HEK293 (cell line): Measurements from ENCODE around the gene C19orf33.

Experiments used
- BCL11A ChIP-seq: fragments of 450-650 bp; formaldehyde crosslinking; IDR thresholded peaks from 2 replicates; pipeline ENCODE4 v1.5.1; 2016; ENCODE audit warnings: low read depth, missing biosample characterization, missing genetic modification characterization
- BCL11B ChIP-seq: fragments of 450-650 bp; formaldehyde crosslinking; IDR thresholded peaks from 2 replicates; pipeline ENCODE4 v1.5.1; 2016; ENCODE audit warnings: low read depth, missing biosample characterization, missing genetic modification characterization
- EGR2 ChIP-seq: fragments of 450-650 bp; formaldehyde crosslinking; IDR thresholded peaks from 2 replicates; pipeline ENCODE4 v1.5.1; 2016; ENCODE audit warnings: low read depth, missing biosample characterization, missing genetic modification characterization
- GLI2 ChIP-seq: fragments of 450-650 bp; formaldehyde crosslinking; IDR thresholded peaks from 2 replicates; pipeline ENCODE4; 2017; ENCODE audit warnings: missing biosample characterization, missing genetic modification characterization, low read depth, borderline replicate concordance
- GLI4 ChIP-seq: fragments of 450-650 bp; formaldehyde crosslinking; IDR thresholded peaks from 2 replicates; pipeline ENCODE4 v1.5.1; 2016; ENCODE audit warnings: missing biosample characterization, missing genetic modification characterization
- OSR2 ChIP-seq: fragments of 450-650 bp; formaldehyde crosslinking; IDR thresholded peaks from 2 replicates; pipeline ENCODE4 v1.5.1; 2016; ENCODE audit warnings: missing biosample characterization, missing genetic modification characterization
- RBAK ChIP-seq: fragments of 450-650 bp; formaldehyde crosslinking; IDR thresholded peaks from 2 replicates; pipeline ENCODE4 v1.5.1; 2016; ENCODE audit warnings: missing biosample characterization, missing genetic modification characterization
- REPIN1 ChIP-seq: fragments of 450-650 bp; formaldehyde crosslinking; IDR thresholded peaks from 2 replicates; pipeline ENCODE4 v1.5.1; 2017; ENCODE audit warnings: missing biosample characterization, missing genetic modification characterization, low read depth
- ZBTB8A ChIP-seq: fragments of 450-650 bp; formaldehyde crosslinking; IDR thresholded peaks from 2 replicates; pipeline ENCODE4 v1.5.1; 2016; ENCODE audit warnings: missing biosample characterization, missing genetic modification characterization
- ZFP3 ChIP-seq: fragments of 450-650 bp; formaldehyde crosslinking; IDR thresholded peaks from 2 replicates; pipeline ENCODE4 v1.5.1; 2016; ENCODE audit warnings: low read depth, missing biosample characterization, missing genetic modification characterization
- ZNF133 ChIP-seq: fragments of 450-650 bp; formaldehyde crosslinking; IDR thresholded peaks from 2 replicates; pipeline ENCODE4 v1.5.1; 2016; ENCODE audit warnings: missing biosample characterization, missing genetic modification characterization
- ZNF146 ChIP-seq: fragments of 450-650 bp; formaldehyde crosslinking; IDR thresholded peaks from 2 replicates; pipeline ENCODE4 v1.5.1; 2016; ENCODE audit warnings: missing biosample characterization, missing genetic modification characterization
- ZNF155 ChIP-seq: fragments of 450-650 bp; formaldehyde crosslinking; IDR thresholded peaks from 2 replicates; pipeline ENCODE4 v1.5.1; 2016; ENCODE audit warnings: missing biosample characterization, missing genetic modification characterization
- ZNF19 ChIP-seq: fragments of 450-650 bp; formaldehyde crosslinking; IDR thresholded peaks from 2 replicates; pipeline ENCODE4; 2016; ENCODE audit warnings: missing biosample characterization, missing genetic modification characterization, low read depth
- ZNF2 ChIP-seq: fragments of 450-650 bp; formaldehyde crosslinking; IDR thresholded peaks from 2 replicates; pipeline ENCODE4 v1.5.1; 2016; ENCODE audit warnings: missing biosample characterization, missing genetic modification characterization
- ZNF211 ChIP-seq: fragments of 450-650 bp; formaldehyde crosslinking; IDR thresholded peaks from 2 replicates; pipeline ENCODE4 v1.5.1; 2016; ENCODE audit warnings: low read depth, missing biosample characterization, missing genetic modification characterization
- ZNF23 ChIP-seq: fragments of 450-650 bp; formaldehyde crosslinking; IDR thresholded peaks from 2 replicates; pipeline ENCODE4 v1.5.1; 2016; ENCODE audit warnings: missing biosample characterization, missing genetic modification characterization, borderline replicate concordance
- ZNF266 ChIP-seq: fragments of 450-650 bp; formaldehyde crosslinking; IDR thresholded peaks from 2 replicates; pipeline ENCODE4 v1.5.1; 2016; ENCODE audit warnings: missing biosample characterization, missing genetic modification characterization, low read depth
- ZNF473 ChIP-seq: fragments of 450-650 bp; formaldehyde crosslinking; IDR thresholded peaks from 2 replicates; pipeline ENCODE4 v1.5.1; 2017; ENCODE audit warnings: missing biosample characterization, missing genetic modification characterization
- ZNF48 ChIP-seq: fragments of 450-650 bp; formaldehyde crosslinking; IDR thresholded peaks from 2 replicates; pipeline ENCODE4 v1.5.1; 2016; ENCODE audit warnings: missing biosample characterization, missing genetic modification characterization
- ZNF501 ChIP-seq: fragments of 450-650 bp; formaldehyde crosslinking; IDR thresholded peaks from 2 replicates; pipeline ENCODE4 v1.5.1; 2016; ENCODE audit warnings: missing biosample characterization, missing genetic modification characterization
- ZNF561 ChIP-seq: fragments of 450-650 bp; IDR thresholded peaks from 2 replicates; pipeline ENCODE4 v1.5.1; 2018; ENCODE audit warnings: missing biosample characterization, missing genetic modification characterization, borderline replicate concordance
- ZNF624 ChIP-seq: fragments of 450-650 bp; formaldehyde crosslinking; IDR thresholded peaks from 2 replicates; pipeline ENCODE4 v1.5.1; 2017; ENCODE audit warnings: missing biosample characterization, missing genetic modification characterization
- ZNF776 ChIP-seq: fragments of 450-650 bp; formaldehyde crosslinking; IDR thresholded peaks from 2 replicates; pipeline ENCODE4 v1.5.0; 2017; ENCODE audit warnings: missing biosample characterization, missing genetic modification characterization, borderline replicate concordance
- ZNF791 ChIP-seq: fragments of 450-650 bp; formaldehyde crosslinking; IDR thresholded peaks from 2 replicates; pipeline ENCODE4 v1.5.1; 2016; ENCODE audit warnings: missing biosample characterization, missing genetic modification characterization
- ZNF830 ChIP-seq: fragments of 450-650 bp; IDR thresholded peaks from 2 replicates; pipeline ENCODE4 v1.5.0; 2018; ENCODE audit warnings: missing biosample characterization, missing genetic modification characterization, low read depth, mild to moderate bottlenecking, moderate library complexity
- TF ChIP-seq, protein P1 (sequence below): fragments of 450-650 bp; formaldehyde crosslinking; IDR thresholded peaks from 2 replicates; pipeline ENCODE4 v1.5.1; 2016; ENCODE audit warnings: missing biosample characterization, missing genetic modification characterization
- TF ChIP-seq, protein P2 (sequence below): fragments of 450-650 bp; formaldehyde crosslinking; IDR thresholded peaks from 2 replicates; pipeline ENCODE4 v1.5.1; 2016; ENCODE audit warnings: missing biosample characterization, missing genetic modification characterization
- TF ChIP-seq, protein P3 (sequence below): fragments of 450-650 bp; formaldehyde crosslinking; IDR thresholded peaks from 2 replicates; pipeline ENCODE4 v1.5.1; 2016; ENCODE audit warnings: missing biosample characterization, missing genetic modification characterization
- TF ChIP-seq, protein P4 (sequence below): fragments of 450-650 bp; formaldehyde crosslinking; IDR thresholded peaks from 2 replicates; pipeline ENCODE4 v1.5.1; 2016; ENCODE audit warnings: missing biosample characterization, missing genetic modification characterization
- TF ChIP-seq, protein P5 (sequence below): fragments of 450-650 bp; formaldehyde crosslinking; IDR thresholded peaks from 2 replicates; pipeline ENCODE4 v1.5.1; 2017; ENCODE audit warnings: missing biosample characterization, missing genetic modification characterization

Gene C19orf33

DNA sequence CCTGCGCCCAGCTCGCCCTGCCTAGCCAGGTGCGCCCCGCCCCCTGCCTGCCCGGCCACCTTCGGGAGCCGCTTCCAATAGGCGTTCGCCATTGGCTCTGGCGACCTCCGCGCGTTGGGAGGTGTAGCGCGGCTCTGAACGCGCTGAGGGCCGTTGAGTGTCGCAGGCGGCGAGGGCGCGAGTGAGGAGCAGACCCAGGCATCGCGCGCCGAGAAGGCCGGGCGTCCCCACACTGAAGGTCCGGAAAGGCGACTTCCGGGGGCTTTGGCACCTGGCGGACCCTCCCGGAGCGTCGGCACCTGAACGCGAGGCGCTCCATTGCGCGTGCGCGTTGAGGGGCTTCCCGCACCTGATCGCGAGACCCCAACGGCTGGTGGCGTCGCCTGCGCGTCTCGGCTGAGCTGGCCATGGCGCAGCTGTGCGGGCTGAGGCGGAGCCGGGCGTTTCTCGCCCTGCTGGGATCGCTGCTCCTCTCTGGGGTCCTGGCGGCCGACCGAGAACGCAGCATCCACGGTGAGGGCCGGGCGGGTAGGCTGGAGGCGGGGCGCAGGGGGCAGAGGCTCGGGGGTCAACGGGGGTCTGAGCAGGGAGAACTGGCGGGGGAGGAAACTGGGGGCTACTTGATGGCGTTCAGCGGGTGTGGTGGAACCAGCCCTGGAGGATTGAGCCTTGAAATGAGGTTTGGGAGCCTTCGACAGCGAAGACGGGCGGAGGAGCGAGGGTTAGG, 39.4 kb upstream of the C19orf33 start, which contains the start of gene SPINT2 (continued):
- TF ChIP-seq GLI4 (tag by site-specific recombination) (no peak), ZNF48 (tag by site-specific recombination) (no peak), ZNF624 (no peak), ZBTB8A (tag by site-specific recombination) (peak; percentile 96), ZNF19 (tag by site-specific recombination) (no peak), ZNF776 (tag by site-specific recombination) (no peak), ZNF2 (peak; percentile 85), EGR2 (peak; percentile 36), ZNF830 (tag by site-specific recombination) (no peak), ZNF23 (tag by site-specific recombination) (no peak), GLI2 (tag by site-specific recombination) (no peak), ZNF155 (tag by site-specific recombination) (no peak), ZNF211 (no peak), OSR2 (tag by site-specific recombination) (peak; percentile 34; the same call in 1 of the 2 replicates), ZNF266 (tag by site-specific recombination) (no peak), ZNF146 (tag by site-specific recombination) (no peak), ZFP3 (tag by site-specific recombination) (no peak), ZNF501 (tag by site-specific recombination) (peak; percentile 97), ZNF791 (tag by site-specific recombination) (no peak), RBAK (tag by site-specific recombination) (peak; percentile 99), ZNF133 (tag by site-specific recombination) (0 out of 2 replicates have a peak, but pooled peaks have one; percentile 32), BCL11A (tag by site-specific recombination) (no peak), ZNF473 (tag by site-specific recombination) (no peak), BCL11B (tag by site-specific recombination) (no peak; the same call in 1 of the 2 replicates), REPIN1 (tag by site-specific recombination) (peak; percentile 68; the same call in 1 of the 2 replicates), ZNF561 (tag by site-specific recombination) (peak; percentile 63; the same call in 1 of the 2 replicates)
- TF ChIP-seq, protein P1, sequence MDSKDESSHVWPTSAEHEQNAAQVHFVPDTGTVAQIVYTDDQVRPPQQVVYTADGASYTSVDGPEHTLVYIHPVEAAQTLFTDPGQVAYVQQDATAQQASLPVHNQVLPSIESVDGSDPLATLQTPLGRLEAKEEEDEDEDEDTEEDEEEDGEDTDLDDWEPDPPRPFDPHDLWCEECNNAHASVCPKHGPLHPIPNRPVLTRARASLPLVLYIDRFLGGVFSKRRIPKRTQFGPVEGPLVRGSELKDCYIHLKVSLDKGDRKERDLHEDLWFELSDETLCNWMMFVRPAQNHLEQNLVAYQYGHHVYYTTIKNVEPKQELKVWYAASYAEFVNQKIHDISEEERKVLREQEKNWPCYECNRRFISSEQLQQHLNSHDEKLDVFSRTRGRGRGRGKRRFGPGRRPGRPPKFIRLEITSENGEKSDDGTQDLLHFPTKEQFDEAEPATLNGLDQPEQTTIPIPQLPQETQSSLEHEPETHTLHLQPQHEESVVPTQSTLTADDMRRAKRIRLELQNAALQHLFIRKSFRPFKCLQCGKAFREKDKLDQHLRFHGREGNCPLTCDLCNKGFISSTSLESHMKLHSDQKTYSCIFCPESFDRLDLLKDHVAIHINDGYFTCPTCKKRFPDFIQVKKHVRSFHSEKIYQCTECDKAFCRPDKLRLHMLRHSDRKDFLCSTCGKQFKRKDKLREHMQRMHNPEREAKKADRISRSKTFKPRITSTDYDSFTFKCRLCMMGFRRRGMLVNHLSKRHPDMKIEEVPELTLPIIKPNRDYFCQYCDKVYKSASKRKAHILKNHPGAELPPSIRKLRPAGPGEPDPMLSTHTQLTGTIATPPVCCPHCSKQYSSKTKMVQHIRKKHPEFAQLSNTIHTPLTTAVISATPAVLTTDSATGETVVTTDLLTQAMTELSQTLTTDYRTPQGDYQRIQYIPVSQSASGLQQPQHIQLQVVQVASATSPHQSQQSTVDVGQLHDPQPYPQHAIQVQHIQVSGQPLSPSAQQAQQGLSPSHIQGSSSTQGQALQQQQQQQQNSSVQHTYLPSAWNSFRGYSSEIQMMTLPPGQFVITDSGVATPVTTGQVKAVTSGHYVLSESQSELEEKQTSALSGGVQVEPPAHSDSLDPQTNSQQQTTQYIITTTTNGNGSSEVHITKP (tag by site-specific recombination): no peak; the same call in 1 of the 2 replicates
- TF ChIP-seq, protein P2, sequence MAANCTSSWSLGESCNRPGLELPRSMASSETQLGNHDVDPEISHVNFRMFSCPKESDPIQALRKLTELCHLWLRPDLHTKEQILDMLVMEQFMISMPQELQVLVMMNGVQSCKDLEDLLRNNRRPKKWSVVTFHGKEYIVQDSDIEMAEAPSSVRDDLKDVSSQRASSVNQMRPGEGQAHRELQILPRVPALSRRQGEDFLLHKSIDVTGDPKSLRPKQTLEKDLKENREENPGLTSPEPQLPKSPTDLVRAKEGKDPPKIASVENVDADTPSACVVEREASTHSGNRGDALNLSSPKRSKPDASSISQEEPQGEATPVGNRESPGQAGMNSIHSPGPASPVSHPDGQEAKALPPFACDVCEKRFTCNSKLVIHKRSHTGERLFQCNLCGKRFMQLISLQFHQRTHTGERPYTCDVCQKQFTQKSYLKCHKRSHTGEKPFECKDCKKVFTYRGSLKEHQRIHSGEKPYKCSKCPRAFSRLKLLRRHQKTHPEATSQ (tag by site-specific recombination): peak; percentile 77; the same call in 1 of the 2 replicates
- TF ChIP-seq, protein P3, sequence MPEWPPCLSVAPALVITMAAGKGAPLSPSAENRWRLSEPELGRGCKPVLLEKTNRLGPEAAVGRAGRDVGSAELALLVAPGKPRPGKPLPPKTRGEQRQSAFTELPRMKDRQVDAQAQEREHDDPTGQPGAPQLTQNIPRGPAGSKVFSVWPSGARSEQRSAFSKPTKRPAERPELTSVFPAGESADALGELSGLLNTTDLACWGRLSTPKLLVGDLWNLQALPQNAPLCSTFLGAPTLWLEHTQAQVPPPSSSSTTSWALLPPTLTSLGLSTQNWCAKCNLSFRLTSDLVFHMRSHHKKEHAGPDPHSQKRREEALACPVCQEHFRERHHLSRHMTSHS: no peak
- TF ChIP-seq, protein P4, sequence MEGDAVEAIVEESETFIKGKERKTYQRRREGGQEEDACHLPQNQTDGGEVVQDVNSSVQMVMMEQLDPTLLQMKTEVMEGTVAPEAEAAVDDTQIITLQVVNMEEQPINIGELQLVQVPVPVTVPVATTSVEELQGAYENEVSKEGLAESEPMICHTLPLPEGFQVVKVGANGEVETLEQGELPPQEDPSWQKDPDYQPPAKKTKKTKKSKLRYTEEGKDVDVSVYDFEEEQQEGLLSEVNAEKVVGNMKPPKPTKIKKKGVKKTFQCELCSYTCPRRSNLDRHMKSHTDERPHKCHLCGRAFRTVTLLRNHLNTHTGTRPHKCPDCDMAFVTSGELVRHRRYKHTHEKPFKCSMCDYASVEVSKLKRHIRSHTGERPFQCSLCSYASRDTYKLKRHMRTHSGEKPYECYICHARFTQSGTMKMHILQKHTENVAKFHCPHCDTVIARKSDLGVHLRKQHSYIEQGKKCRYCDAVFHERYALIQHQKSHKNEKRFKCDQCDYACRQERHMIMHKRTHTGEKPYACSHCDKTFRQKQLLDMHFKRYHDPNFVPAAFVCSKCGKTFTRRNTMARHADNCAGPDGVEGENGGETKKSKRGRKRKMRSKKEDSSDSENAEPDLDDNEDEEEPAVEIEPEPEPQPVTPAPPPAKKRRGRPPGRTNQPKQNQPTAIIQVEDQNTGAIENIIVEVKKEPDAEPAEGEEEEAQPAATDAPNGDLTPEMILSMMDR (tag by site-specific recombination): peak; percentile 44; the same call in 1 of the 2 replicates
- TF ChIP-seq, protein P5, sequence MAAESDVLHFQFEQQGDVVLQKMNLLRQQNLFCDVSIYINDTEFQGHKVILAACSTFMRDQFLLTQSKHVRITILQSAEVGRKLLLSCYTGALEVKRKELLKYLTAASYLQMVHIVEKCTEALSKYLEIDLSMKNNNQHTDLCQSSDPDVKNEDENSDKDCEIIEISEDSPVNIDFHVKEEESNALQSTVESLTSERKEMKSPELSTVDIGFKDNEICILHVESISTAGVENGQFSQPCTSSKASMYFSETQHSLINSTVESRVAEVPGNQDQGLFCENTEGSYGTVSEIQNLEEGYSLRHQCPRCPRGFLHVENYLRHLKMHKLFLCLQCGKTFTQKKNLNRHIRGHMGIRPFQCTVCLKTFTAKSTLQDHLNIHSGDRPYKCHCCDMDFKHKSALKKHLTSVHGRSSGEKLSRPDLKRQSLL (tag by site-specific recombination): no peak; the same call in 1 of the 2 replicates
